Progenitor cell of endocrine pancreas (in vitro differentiated cells): ENCODE results near the gene SLC25A10. TPM values are rescaled to one million over a fixed set of nuclear protein-coding genes. Genes with fewer than 3 reads are reported as not detected.

Experiments used
- DNase-seq: peaks from one replicate; pipeline ENCODE4 v3.0.0; 2021; ENCODE audit warnings: low spot score; ENCODE audit not compliant: unreplicated experiment
- H3K27ac Mint-ChIP-seq: 2 replicates; pipeline ENCODE4 v1.8.0; 2021; ENCODE audit warnings: mild to moderate bottlenecking, moderate library complexity, mixed read lengths
- H3K27me3 Mint-ChIP-seq: 2 replicates; pipeline ENCODE4 v1.8.0; 2021; ENCODE audit warnings: mixed read lengths
- H3K36me3 Mint-ChIP-seq: 2 replicates; pipeline ENCODE4 v1.8.0; 2022; ENCODE audit warnings: mixed read lengths; ENCODE audit not compliant: insufficient read depth
- H3K4me1 Mint-ChIP-seq: 2 replicates; pipeline ENCODE4 v1.8.0; 2021; ENCODE audit warnings: low read depth, mixed read lengths
- H3K4me3 Mint-ChIP-seq: 2 replicates; pipeline ENCODE4 v1.8.0; 2021; ENCODE audit warnings: low read depth, mild to moderate bottlenecking, moderate library complexity, mixed read lengths
- H3K9me3 Mint-ChIP-seq: 2 replicates; pipeline ENCODE4 v1.8.0; 2021; ENCODE audit warnings: low read depth, mixed read lengths
- CTCF ChIP-seq: fragments of 200-600 bp; sonication (generic); IDR thresholded peaks from one replicate; pipeline ENCODE4 v1.5.0; 2021; ENCODE audit warnings: antibody characterized with exemption, mild to moderate bottlenecking; ENCODE audit not compliant: unreplicated experiment
- total RNA-seq: library from RNA; stranded (reverse); gene quantifications from 2 replicates; pipeline ENCODE4 v1.2.1, GENCODE V29; 2021

Gene SLC25A10
- total RNA-seq, 1 donor from 2014 or later: 36.9 TPM

DNA sequence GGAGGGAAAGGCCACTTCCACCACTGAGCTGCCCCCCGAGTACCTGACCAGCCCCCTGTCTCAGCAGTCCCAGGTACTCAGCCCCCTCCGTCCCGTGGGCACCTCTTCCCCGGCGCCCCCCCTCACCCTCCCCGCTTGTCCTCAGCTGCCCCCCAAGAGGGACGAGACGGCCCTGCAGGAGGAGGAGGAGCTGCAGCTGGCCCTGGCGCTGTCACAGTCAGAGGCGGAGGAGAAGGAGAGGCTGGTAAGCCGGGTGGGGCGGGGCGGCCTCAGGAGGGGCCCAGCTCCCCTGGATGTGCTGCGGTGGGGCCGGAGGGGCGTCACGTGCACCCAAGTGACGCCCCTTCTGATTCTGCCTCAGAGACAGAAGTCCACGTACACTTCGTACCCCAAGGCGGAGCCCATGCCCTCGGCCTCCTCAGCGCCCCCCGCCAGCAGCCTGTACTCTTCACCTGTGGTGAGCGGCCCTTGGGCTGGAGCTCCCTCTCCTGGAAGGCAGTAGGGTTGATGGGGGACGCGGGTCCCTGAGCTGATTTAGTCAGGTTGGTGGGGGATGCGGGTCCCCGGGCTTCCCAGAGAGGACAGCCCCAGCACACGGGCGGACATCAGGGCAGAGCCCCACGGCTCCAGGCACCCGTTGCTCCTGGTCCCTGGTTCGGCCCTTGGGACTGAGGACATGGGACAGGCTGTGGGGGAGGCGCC is 18.4 kb upstream of the SLC25A10 start:
- H3K4me1 Mint-ChIP-seq: no peaks in the 10 kb centered on the region
- H3K27me3 Mint-ChIP-seq: no peaks in the 10 kb centered on the region
- peaks cover 18% of the 10 kb centered on the region for H3K36me3 Mint-ChIP-seq
- no peak for TF ChIP-seq CTCF
- H3K4me3 Mint-ChIP-seq: no peak overlapping the region
- DNase-seq: no peak
- H3K9me3 Mint-ChIP-seq: no peaks in the 10 kb centered on the region
- no peak overlapping the region for H3K27ac Mint-ChIP-seq

- Mint-ChIP-seq H3K27ac (no peak overlapping the region), H3K4me3 (no peak overlapping the region), H3K27me3 (no peaks in the 10 kb centered on the region), H3K9me3 (no peaks in the 10 kb centered on the region), H3K4me1 (no peaks in the 10 kb centered on the region), H3K36me3 (peaks cover 14% of the 10 kb centered on the region)
- DNase-seq: no peak
- no peak for TF ChIP-seq CTCF
These were observed 17.3 kb upstream of the SLC25A10 start for GRCh38 chr17:81694810-81695209.

DNA sequence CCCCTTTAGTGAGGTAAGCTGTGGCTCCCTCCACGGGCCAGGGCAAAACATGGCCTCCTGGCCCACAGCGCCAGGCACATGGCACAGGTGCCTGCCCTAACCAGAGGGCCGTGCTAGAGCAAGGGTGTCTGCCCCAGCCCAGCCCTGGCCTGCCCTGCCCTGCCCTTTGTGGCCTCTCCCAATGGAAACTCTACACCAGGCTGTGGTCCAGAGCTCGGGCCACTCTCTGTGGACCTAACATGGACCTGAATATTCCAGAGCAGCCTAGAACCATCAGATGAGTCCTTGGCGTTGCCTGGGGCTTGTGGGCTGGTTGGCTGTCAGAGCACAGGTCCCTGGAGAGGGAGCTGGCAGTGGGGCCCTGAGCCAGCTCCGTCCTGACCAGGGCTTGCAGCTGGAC is 16.9 kb upstream of the SLC25A10 start:
- DNase-seq: no peak
- H3K9me3 Mint-ChIP-seq: no peaks in the 10 kb centered on the region
- H3K27me3 Mint-ChIP-seq: no peaks in the 10 kb centered on the region
- TF ChIP-seq CTCF: no peak
- no peaks in the 10 kb centered on the region for H3K4me1 Mint-ChIP-seq
- H3K4me3 Mint-ChIP-seq: no peak overlapping the region
- H3K36me3 Mint-ChIP-seq: peaks cover 14% of the 10 kb centered on the region
- H3K27ac Mint-ChIP-seq: no peak overlapping the region

DNA sequence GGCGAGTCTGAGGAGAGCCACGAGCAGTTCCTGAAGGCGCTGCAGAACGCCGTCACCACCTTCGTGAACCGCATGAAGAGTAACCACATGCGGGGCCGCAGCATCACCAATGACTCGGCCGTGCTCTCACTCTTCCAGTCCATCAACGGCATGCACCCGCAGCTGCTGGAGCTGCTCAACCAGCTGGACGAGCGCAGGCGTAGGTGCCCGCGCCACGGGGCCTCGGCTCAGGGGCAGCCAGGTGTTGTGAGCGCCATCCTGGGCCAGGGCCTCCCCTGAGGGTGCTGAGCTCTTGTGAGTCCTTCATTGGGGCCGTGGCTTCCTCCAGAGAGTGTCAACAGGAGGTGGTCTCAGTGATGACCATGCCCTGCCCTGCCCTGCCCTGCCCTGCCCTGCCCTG is 16.3 kb upstream of the SLC25A10 start:
- DNase-seq: no peak
- Mint-ChIP-seq H3K27me3 (no peaks in the 10 kb centered on the region), H3K9me3 (no peaks in the 10 kb centered on the region), H3K4me3 (no peak overlapping the region), H3K27ac (no peak overlapping the region), H3K4me1 (no peaks in the 10 kb centered on the region), H3K36me3 (peaks cover 15% of the 10 kb centered on the region)
- no peak for TF ChIP-seq CTCF

GRCh38 chr17:81696218-81696941 is 15.7 kb upstream of the SLC25A10 start:
- H3K27me3 Mint-ChIP-seq: no peaks in the 10 kb centered on the region
- TF ChIP-seq CTCF: no peak
- no peak overlapping the region for H3K27ac Mint-ChIP-seq
- no peaks in the 10 kb centered on the region for H3K4me1 Mint-ChIP-seq
- no peak overlapping the region for H3K4me3 Mint-ChIP-seq
- peaks cover 16% of the 10 kb centered on the region for H3K36me3 Mint-ChIP-seq
- no peak for DNase-seq
- H3K9me3 Mint-ChIP-seq: no peaks in the 10 kb centered on the region
